Upper lobe of left lung (tissue), 4 donors: ENCODE data around the gene MVD.

ENCODE experiments used
- CTCF ChIP-seq, 6 experiments: fragments of 450-650 bp in 4 of 6; fragments of 200-600 bp in 2 of 6; sonication (generic) in 2 of 6; IDR thresholded peaks; one replicate each; pipeline ENCODE4 v1.5.1; 2016 to 2019; ENCODE audit warnings: antibody characterized with exemption in 6 of 6
- POLR2AphosphoS5 ChIP-seq, 2 donors: sonication (generic); formaldehyde crosslinking; IDR thresholded peaks; one replicate each; pipeline ENCODE4 v1.5.1; 2017; ENCODE audit warnings: antibody characterized with exemption in 2 of 2

GRCh38 chr16:88655733-88656281, 7.1 kb downstream of the MVD start:
- TF ChIP-seq CTCF (IDR thresholded peaks at IDR 0.05) (no peak), POLR2AphosphoS5 (IDR thresholded peaks at IDR 0.05) (no peak)
